Stimulated activated naive CD8-positive, alpha-beta T cell treated with anti-CD3 and anti-CD28 coated beads, Interleukin-15, Interleukin-2, amounts not matched to agents 100 U/mL and 50 U/mL, for 24 hours (primary cell): ENCODE measurements around the gene ERGIC1.
A peak's percentile ranks its signal among the peaks of the same experiment; 100 is the strongest.

Experiments
- ATAC-seq: fragments of 150-1000 bp; cut with Tn5 transposase; one replicate; pipeline ENCODE4 v1.10.0; 2021
- DNase-seq: peaks from one replicate; pipeline ENCODE4 v3.0.0; 2021

The ERGIC1 gene

GRCh38 chr5:172983542-172984243 is 149.6 kb downstream of the ERGIC1 start, which contains the start of gene ATP6V0E1:
Gene ATP6V0E1, plus strand, starts transcription at chr5:172983771. Its CDS starts 90 bp downstream, at chr5:172983861.
- DNase-seq = peak; percentile 98
- ATAC-seq = peak; percentile 95

DNA sequence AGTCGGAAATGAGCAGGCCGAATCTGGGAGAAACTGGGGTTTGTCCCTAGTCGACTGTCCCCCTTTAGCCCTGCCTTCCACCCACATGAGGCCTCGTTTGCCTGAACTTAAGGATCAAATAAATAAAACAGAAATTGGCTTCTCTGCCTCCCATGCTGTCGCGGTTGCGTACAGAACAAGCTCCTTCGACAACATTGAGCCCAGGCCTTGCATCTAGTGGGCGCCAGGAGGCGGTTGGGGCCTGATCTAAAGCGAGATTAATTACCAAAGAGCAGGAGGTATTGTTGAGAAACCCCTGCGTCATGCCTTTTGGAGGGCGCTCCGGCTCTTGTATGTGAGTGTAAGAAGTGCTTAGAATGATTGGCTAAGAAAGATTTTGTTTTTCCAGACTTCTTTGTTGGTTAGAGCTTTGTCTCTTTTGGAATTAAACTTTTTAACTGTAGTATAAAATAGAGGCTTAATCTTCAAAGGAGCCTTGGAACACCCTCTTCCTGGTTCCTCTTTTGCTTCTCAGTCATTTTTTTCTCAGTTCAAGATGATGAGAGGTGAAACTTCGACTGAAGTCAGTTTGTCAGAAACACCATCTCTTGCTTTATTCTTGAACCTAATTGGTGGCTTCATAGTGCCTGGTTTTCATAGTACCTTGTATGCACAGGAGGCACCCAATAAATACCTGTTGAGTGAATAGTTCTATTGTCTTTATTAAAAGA is 150.3 kb downstream of the ERGIC1 start:
- DNase-seq (peak; percentile 69), ATAC-seq (peak; percentile 76)

DNA sequence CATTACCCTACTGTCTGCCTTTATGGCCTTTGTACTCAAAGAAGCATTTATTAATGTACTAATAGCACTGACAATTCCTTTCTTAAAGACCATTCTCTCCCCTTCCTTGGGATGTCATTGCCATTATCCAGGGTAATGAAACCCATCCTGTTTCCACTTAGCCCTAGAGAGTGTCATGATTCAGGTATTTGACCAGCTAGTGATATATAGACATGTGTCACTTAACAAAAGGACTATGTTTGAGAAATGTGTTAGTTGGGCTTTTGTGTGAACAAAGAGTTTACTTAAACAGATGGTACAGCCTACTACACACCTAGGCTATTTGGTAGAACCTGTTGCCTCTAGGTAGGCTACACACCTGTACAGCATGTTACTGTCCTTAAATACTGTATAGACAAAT is 151.5 kb downstream of the ERGIC1 start:
- no peak for DNase-seq

GRCh38 chr5:172988276-172988675 is 154.2 kb downstream of the ERGIC1 start:
- no peak for DNase-seq
- no peak for ATAC-seq

More for the DNA sequence above, 151.5 kb downstream of the ERGIC1 start:
- ATAC-seq = no peak

- ATAC-seq (no peak), DNase-seq (no peak)
These were observed 156.7 kb downstream of the ERGIC1 start for GRCh38 chr5:172990776-172991175.

DNA sequence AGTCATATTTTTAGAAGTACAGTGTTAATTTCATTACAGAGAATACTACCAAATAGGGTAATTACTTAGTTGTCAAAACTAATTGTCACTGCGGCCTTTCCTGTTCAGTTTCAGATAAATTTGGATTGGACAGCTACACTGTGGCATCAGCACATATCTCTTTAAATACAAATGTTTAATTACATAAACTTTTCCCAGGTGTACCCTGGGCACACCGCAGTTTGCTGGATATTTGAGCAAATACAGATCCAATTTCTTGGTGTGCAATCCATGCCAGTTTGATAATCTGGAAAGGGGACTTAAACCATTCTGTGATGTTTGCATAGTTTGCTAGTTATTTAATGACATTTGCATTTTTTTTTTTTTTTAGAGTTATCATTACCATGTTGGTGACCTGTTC is 160.4 kb downstream of the ERGIC1 start:
- DNase-seq (no peak), ATAC-seq (no peak)

- ATAC-seq (peak; percentile 19), DNase-seq (no peak)
These were observed 165.4 kb downstream of the ERGIC1 start for GRCh38 chr5:172999372-172999973.

GRCh38 chr5:172999974-173000373 is 165.9 kb downstream of the ERGIC1 start:
- ATAC-seq (no peak), DNase-seq (no peak)

DNA sequence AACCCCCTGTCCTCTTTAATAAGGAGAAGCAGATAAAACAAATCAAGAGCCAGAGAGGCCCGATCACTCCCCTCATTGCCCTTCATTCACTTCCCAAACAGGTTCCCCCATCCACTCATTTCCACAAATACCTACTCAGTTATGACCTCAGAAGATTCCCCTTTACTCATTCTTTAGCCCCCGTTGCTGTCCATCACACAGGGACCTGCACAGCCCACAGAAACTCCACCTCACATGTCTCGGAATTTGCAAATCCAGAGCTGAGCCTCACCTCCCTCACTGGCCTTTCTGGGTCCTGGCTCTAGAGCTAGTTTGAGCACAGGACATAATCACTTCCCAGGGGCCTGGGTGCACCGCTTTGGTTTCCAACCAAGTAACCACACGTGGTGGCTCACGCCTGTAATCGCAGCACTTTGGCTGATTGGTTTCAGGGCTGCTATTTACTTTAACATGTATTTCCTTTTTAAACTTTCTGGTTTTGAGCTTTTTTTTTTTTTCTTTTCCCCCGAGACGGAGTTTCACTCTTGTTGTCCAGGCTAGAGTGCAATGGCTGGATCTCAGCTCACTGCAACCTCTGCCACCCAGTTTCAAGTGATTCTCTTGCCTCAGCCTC is 167.3 kb downstream of the ERGIC1 start:
- ATAC-seq (peak; percentile 77), DNase-seq (peak; percentile 46)
